NCI-H1694 (cell line): ENCODE measurements around the gene TSPAN33.
"Not testable (repeated sequence)": the region's sequence is repeated elsewhere in the genome, so short reads cannot be mapped to it uniquely, and the experiment has no call there.

Experiments used
- DNase-seq: peaks from one replicate; lab custom pipeline; 2025; lab: John Stamatoyannopoulos, UW

Gene TSPAN33

DNA sequence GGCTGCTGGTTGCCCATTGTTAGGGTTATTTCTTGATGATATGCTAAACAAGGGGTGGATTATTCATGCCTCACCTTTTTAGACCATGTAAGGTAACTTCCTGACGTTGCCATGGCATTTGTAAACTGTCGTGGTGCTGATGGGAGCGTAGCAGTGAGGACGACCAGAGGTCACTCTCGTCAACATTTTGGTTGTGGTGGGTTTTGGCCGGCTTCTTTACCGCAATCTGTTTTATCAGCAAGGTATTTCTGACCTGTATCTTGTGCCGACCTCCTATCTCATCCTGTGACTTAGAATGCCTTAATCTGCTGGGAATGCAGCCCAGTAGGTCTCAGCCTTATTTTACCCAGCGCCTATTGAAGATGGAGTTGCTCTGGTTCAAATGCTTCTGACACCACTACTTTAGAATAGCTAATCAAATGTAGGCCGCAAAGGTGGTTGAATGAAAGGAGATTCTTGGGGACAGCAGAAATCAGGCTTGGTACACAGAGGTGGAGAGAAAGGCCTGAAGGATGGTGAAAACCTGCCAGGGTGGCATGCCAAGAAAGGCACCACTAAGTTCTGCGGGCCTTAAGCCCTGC, 26.0 kb downstream of the TSPAN33 start:
- DNase-seq: no peak

GRCh38 chr7:129173861-129174260, 29.4 kb downstream of the TSPAN33 start:
- DNase-seq: not testable (repeated sequence)

DNA sequence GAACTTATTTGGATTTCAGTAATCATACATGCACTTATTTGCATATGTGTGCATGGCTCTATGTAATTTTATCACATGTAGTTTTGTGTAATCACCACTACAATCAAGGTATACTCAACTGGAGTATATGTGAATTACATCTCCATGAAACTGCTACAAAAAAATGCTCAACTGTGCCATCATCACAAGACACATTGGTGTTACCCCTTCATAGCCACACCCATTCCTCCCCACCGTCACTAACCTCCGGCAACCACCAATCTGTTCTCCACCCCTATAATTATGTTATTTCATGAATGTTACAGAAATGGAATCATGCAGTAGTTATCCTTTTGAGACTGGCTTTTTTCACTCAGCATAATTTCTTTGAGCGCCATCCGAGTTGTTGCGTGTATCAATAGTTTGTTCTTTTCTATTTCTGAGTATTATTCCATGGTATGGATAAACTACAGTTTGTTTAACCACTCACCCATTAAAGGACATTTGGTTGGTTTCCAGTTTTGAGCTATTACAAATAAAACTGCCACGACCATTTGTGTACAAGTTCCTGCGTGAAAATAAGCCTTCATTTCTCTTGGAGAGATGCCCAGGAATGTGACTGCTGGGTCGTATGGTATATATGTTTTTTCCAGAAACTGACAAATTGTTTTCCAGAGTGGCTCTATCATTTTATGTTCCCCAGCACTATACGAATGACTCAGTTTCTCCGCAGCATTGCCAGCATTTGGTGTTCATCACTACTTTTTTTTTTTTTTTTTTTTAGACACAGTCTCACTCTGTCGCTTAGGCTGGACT, 32.6 kb downstream of the TSPAN33 start:
- no peak for DNase-seq

DNA sequence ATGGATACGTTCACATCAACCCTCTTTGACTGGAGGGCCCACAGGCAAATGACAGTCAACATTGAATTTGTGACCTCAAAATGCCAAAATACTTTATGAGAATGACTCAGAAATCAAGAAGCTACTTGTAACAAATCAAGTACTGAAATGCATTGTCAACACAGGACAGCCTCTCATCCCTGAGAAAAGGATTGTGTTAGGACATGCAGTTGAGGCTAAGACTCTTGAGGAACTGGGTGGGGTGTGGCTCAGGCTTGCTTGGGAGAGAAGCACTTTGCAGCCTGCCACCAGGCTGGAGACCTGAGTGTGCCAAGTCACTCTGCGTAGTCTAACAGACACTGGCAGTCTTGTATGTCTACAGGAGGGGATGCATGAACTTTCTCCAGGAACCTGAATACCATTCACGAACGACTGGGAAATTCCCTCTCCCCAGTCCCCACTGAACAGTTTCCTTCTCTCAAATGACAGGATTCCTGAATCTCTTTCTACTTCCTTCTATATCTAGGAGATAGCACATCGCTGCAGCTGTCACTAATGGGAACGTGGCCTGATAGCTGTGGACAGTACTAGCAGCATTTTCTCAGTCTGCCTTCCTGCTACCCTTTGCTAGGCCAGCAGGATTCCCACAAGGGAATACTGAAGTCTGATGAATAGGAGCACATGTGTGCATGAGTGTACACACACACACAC, 40.6 kb downstream of the TSPAN33 start:
- DNase-seq: no peak

GRCh38 chr7:129186749-129187260, 42.3 kb downstream of the TSPAN33 start:
- no peak for DNase-seq

GRCh38 chr7:129187681-129188371, 43.3 kb downstream of the TSPAN33 start:
- no peak for DNase-seq

- no peak for DNase-seq
These were observed 43.9 kb downstream of the TSPAN33 start, which contains the start of gene SMO for GRCh38 chr7:129188372-129188891. TSS of gene SMO (plus strand) at chr7:129188633. CDS start at chr7:129189152, 519 bp downstream.

GRCh38 chr7:129188892-129189660, 44.6 kb downstream of the TSPAN33 start:
- no peak for DNase-seq

DNA sequence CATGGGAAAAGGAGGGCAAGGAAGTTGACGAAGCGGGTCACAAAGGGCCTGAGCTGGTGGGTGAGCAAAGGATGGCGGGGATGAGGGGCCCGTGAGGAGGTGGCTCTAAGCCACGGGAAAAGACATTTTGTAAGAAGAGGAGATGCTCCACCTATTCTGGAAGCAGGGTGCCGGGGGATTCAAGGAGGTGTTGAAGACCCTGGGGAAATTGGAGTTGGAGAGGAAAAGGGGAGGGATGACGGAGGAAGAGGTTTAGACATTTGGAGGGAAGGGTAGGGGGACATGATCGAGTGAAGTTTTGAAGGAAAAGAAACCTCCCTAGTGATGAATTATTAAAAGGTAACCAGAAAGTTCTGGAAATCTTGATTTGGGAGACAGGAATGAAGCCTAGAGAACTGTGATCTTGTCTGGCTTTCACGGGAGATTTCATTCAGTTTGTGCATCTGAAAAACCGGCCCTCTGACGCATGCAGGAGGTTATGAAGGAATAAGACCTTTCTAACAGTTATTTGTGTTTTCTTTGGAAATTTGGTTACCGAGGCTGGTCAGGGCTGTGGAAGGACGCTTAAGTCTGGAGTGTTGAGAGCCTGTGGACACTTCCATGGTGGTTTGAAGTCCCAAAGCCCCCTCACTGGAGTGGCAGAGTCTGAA, 45.3 kb downstream of the TSPAN33 start:
- no peak for DNase-seq

- no peak for DNase-seq
These were observed 46.8 kb downstream of the TSPAN33 start for GRCh38 chr7:129191272-129191671.

GRCh38 chr7:129193892-129194291, 49.4 kb downstream of the TSPAN33 start:
- no peak for DNase-seq

DNA sequence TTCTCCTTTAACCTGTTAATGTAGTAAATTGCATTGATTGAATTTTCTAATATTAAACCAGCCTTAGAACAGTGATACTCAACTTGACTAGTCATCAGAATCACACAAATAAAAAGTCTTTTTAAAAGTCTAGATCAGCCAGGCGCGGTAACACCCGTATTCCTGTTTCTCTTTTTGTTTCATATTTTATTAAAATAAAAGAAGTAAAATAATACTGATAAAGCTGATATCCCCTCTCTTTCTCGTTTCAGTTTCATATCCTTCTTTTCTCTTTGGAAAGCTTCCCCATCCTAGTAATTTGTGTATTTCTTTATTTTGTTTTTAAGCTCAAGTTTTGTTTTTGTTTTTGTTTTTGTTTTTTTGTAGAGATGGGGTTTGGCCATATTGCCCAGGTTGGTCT, 53.3 kb downstream of the TSPAN33 start:
- no peak for DNase-seq

- no peak for DNase-seq
These were observed 54.9 kb downstream of the TSPAN33 start for GRCh38 chr7:129199406-129199805.

DNA sequence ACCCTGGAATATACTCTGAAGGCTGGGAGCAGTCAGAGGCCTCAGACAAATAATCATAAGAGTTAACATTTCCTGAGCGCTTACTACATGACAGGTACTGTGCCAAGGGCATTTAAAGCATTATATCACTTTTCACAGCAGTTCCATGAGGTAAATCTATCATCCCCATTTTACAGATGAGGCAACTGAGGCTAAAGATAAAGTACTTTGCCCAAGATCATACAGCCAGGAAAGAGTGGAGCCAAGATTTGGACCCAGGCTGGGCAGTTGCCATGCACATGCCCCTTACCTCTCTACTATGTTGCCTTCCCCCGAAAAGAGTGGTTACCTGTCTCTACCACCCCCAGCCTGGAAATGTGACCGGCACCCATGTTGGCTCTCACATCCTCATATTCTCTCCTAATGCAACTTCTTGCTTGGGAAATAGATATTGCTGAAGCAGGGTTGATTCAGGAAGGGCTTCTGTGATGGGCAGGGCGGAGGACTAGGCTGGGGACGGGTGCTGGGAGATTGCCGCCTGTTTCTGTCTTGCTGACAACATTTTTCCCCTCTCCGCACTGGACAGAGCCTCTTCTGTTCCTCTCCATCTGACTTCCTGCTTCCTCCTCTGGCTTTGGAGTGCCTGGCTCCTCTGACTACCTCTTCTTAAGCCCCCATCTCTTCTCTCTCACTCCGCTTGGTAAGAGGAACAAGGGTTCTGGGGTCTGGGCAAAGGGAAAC, 57.7 kb downstream of the TSPAN33 start:
- no peak for DNase-seq

GRCh38 chr7:129203050-129203741, 58.7 kb downstream of the TSPAN33 start:
- no peak for DNase-seq

- no peak for DNase-seq
These were observed 60.8 kb downstream of the TSPAN33 start for GRCh38 chr7:129205126-129205818.

DNA sequence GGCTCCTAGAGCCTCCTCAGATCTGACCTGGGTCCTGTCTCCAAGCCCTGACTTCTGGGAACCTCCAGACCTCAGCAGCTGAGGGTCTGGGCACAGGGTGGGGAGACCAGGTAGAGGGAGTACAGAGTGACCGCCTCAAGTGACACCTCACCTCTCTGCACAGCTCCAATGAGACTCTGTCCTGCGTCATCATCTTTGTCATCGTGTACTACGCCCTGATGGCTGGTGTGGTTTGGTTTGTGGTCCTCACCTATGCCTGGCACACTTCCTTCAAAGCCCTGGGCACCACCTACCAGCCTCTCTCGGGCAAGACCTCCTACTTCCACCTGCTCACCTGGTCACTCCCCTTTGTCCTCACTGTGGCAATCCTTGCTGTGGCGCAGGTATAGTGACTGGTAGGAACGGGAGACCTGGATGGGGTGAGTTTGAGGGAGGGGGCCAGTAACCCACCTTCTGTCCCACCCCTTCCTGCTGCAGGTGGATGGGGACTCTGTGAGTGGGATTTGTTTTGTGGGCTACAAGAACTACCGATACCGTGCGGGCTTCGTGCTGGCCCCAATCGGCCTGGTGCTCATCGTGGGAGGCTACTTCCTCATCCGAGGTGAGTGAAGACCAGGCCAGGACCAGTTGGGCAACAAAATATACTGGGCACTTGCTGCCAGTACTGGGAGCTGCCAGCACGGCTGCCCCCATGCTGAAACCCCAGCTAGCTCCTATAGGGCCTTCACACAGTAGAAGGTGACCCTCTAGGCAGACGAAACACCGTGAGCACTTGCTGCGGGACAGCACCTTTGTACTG, 61.7 kb downstream of the TSPAN33 start:
- no peak for DNase-seq

- no peak for DNase-seq
These were observed 64.2 kb downstream of the TSPAN33 start for GRCh38 chr7:129208667-129209066.
